SK-N-SH treated with all-trans-retinoic acid at 6 μM for 48 hours (cell line): ENCODE results near the gene RTCB.

Experiments used
- ATAC-seq: fragments of 200-7000 bp; cut with Tn5 transposase; 3 replicates; pipeline ENCODE4 v1.9.1; 2020; ENCODE audit warnings: mild to moderate bottlenecking, moderate library complexity
- ARNTL ChIP-seq: fragments of 450-650 bp; formaldehyde crosslinking; IDR thresholded peaks from 2 replicates; pipeline ENCODE4 v1.5.0; 2020; ENCODE audit warnings: low read depth, mild to moderate bottlenecking, moderate library complexity, borderline replicate concordance
- BACH2 ChIP-seq: fragments of 250-450 bp; sonication (Bioruptor Pico); IDR thresholded peaks from 2 replicates; pipeline ENCODE4 v1.9.0; 2021; ENCODE audit warnings: mild to moderate bottlenecking, borderline replicate concordance
- CREB5 ChIP-seq: fragments of 250-450 bp; sonication (Bioruptor Pico); IDR thresholded peaks from 2 replicates; pipeline ENCODE4 v1.5.1; 2020; ENCODE audit warnings: low read depth, mild to moderate bottlenecking, moderate library complexity
- CSDC2 ChIP-seq: fragments of 250-450 bp; sonication (Bioruptor Pico); IDR thresholded peaks from 2 replicates; pipeline ENCODE4 v1.5.0; 2020; ENCODE audit warnings: mild to moderate bottlenecking, moderate library complexity
- CSRNP3 ChIP-seq: fragments of 250-450 bp; sonication (Bioruptor Pico); IDR thresholded peaks from 2 replicates; pipeline ENCODE4 v1.5.1; 2021; ENCODE audit warnings: mild to moderate bottlenecking, moderate library complexity
- GLIS3 ChIP-seq: fragments of 250-450 bp; sonication (Bioruptor Pico); IDR thresholded peaks from 2 replicates; pipeline ENCODE4 v1.5.0; 2020; ENCODE audit warnings: mild to moderate bottlenecking, moderate library complexity
- ISL1 ChIP-seq: fragments of 250-450 bp; sonication (Bioruptor Pico); IDR thresholded peaks from 2 replicates; pipeline ENCODE4 v2.1.2; 2022; ENCODE audit warnings: mild to moderate bottlenecking, moderate library complexity
- PATZ1 ChIP-seq: fragments of 250-450 bp; sonication (Bioruptor Pico); IDR thresholded peaks from 2 replicates; pipeline ENCODE4 v1.8.0; 2020; ENCODE audit warnings: mild to moderate bottlenecking, moderate library complexity, borderline replicate concordance
- RARB ChIP-seq: fragments of 250-450 bp; sonication (Bioruptor Pico); IDR thresholded peaks from 2 replicates; pipeline ENCODE4 v1.8.0; 2021; ENCODE audit warnings: mild to moderate bottlenecking, moderate library complexity
- SNAI2 ChIP-seq: fragments of 250-450 bp; sonication (Bioruptor Pico); IDR thresholded peaks from 2 replicates; pipeline ENCODE4 v1.5.0; 2020; ENCODE audit warnings: mild to moderate bottlenecking, moderate library complexity
- TCF4 ChIP-seq: fragments of 250-450 bp; sonication (Bioruptor Pico); IDR thresholded peaks from 2 replicates; pipeline ENCODE4 v1.8.0; 2021; ENCODE audit warnings: mild to moderate bottlenecking, moderate library complexity, borderline replicate concordance
- TOX ChIP-seq: fragments of 250-450 bp; sonication (Bioruptor Pico); IDR thresholded peaks from 2 replicates; pipeline ENCODE4 v1.8.0; 2021; ENCODE audit warnings: mild to moderate bottlenecking, moderate library complexity, borderline replicate concordance
- TSHZ2 ChIP-seq: fragments of 250-450 bp; sonication (Bioruptor Pico); IDR thresholded peaks from 2 replicates; pipeline ENCODE4 v1.5.0; 2020; ENCODE audit warnings: mild to moderate bottlenecking, moderate library complexity
- ZC3H10 ChIP-seq: fragments of 250-450 bp; sonication (Bioruptor Pico); IDR thresholded peaks from 2 replicates; pipeline ENCODE4 v1.5.1; 2021; ENCODE audit warnings: mild to moderate bottlenecking, moderate library complexity
- ZFP3 ChIP-seq: fragments of 250-450 bp; sonication (Bioruptor Pico); IDR thresholded peaks from 2 replicates; pipeline ENCODE4 v1.5.0; 2020; ENCODE audit warnings: mild to moderate bottlenecking, moderate library complexity
- ZFP30 ChIP-seq: fragments of 450-650 bp; formaldehyde crosslinking; IDR thresholded peaks from 2 replicates; pipeline ENCODE4 v1.5.0; 2022; ENCODE audit warnings: mild to moderate bottlenecking, moderate library complexity
- ZNF565 ChIP-seq: fragments of 450-650 bp; formaldehyde crosslinking; conservative IDR thresholded peaks from 2 replicates; pipeline ENCODE4 v1.5.0; 2020; ENCODE audit warnings: low read depth, mild to moderate bottlenecking, moderate library complexity
- ZNF70 ChIP-seq: fragments of 450-650 bp; formaldehyde crosslinking; IDR thresholded peaks from 2 replicates; pipeline ENCODE4 v1.5.0; 2020; ENCODE audit warnings: mild to moderate bottlenecking, moderate library complexity
- ZNF8 ChIP-seq: fragments of 450-650 bp; formaldehyde crosslinking; IDR thresholded peaks from 2 replicates; pipeline ENCODE4 v1.5.0; 2020; ENCODE audit warnings: mild to moderate bottlenecking, moderate library complexity

RTCB gene

GRCh38 chr22:32422062-32422461 is 10.0 kb upstream of the RTCB start:
- no peak for ATAC-seq
- TF ChIP-seq TCF4 (CRISPR knock-in tag) (no peak), TSHZ2 (CRISPR knock-in tag) (no peak), PATZ1 (CRISPR knock-in tag) (no peak), CREB5 (CRISPR knock-in tag) (no peak), ZNF565 (CRISPR knock-in tag) (no peak)

GRCh38 chr22:32421484-32421883 is 9.4 kb upstream of the RTCB start:
- no peak for ATAC-seq
- no peak for TF ChIP-seq GLIS3 (CRISPR knock-in tag)
- no peak for TF ChIP-seq ISL1 (CRISPR knock-in tag)
- no peak for TF ChIP-seq CSDC2 (CRISPR knock-in tag)
- no peak for TF ChIP-seq ZFP30 (CRISPR knock-in tag)
- no peak for TF ChIP-seq ZNF8 (CRISPR knock-in tag)
- TF ChIP-seq ARNTL: no peak
- TF ChIP-seq BACH2 (CRISPR knock-in tag): no peak
- no peak for TF ChIP-seq SNAI2 (CRISPR knock-in tag)
- no peak for TF ChIP-seq RARB
- no peak for TF ChIP-seq CSRNP3
- no peak for TF ChIP-seq ZNF70 (CRISPR knock-in tag)
- TF ChIP-seq TCF4 (CRISPR knock-in tag): no peak
- no peak for TF ChIP-seq ZFP3 (CRISPR knock-in tag)
- no peak for TF ChIP-seq CREB5 (CRISPR knock-in tag)
- no peak for TF ChIP-seq TOX (CRISPR knock-in tag)
- TF ChIP-seq, all 23 proteins: peak for 0

GRCh38 chr22:32417906-32418305 is 5.9 kb upstream of the RTCB start:
- no peak for ATAC-seq
- TF ChIP-seq ZC3H10 (CRISPR knock-in tag): no peak
- no peak for TF ChIP-seq TOX (CRISPR knock-in tag)
- no peak for TF ChIP-seq RARB
- no peak for TF ChIP-seq SNAI2 (CRISPR knock-in tag)
- TF ChIP-seq TCF4 (CRISPR knock-in tag): no peak
- TF ChIP-seq TSHZ2 (CRISPR knock-in tag): no peak
- TF ChIP-seq ZNF565 (CRISPR knock-in tag): no peak
- TF ChIP-seq BACH2 (CRISPR knock-in tag): no peak
- no peak for TF ChIP-seq ZNF8 (CRISPR knock-in tag)
- no peak for TF ChIP-seq CSRNP3
- TF ChIP-seq, all 23 proteins: peak for 0
